ENCODE data around the gene TWSG1.
A peak's percentile ranks its signal among the peaks of the same experiment; 100 is the strongest.
"Not testable (repeated sequence)": the region's sequence is repeated elsewhere in the genome, so short reads cannot be mapped to it uniquely, and the experiment has no call there.

The TWSG1 gene

GRCh38 chr18:9422816-9423519 lies 88.4 kb downstream of the TWSG1 start:
- FAIRE-seq = peak; percentile 5
- no peak for DNase-seq (ENCODE audit: low spot score)

- DNase-seq (ENCODE audit: low spot score); FAIRE-seq: not testable (repeated sequence)
Observed at GRCh38 chr18:9423648-9424047, 89.1 kb downstream of the TWSG1 start.

- not testable (repeated sequence) for FAIRE-seq; DNase-seq (ENCODE audit: low spot score)
Observed at GRCh38 chr18:9424235-9424634, 89.7 kb downstream of the TWSG1 start.

- FAIRE-seq (no peak), DNase-seq (ENCODE audit: low spot score) (no peak)
Observed at GRCh38 chr18:9426753-9427152, 92.2 kb downstream of the TWSG1 start.

- DNase-seq (ENCODE audit: low spot score) (no peak), FAIRE-seq (no peak)
Observed at GRCh38 chr18:9428301-9428706, 93.7 kb downstream of the TWSG1 start.

- no peak for DNase-seq (ENCODE audit: low spot score)
Observed at GRCh38 chr18:9428862-9429661, 94.5 kb downstream of the TWSG1 start.

GRCh38 chr18:9429662-9429993 lies 95.1 kb downstream of the TWSG1 start:
- no peak for FAIRE-seq
- DNase-seq (ENCODE audit: low spot score) = no peak

More at GRCh38 chr18:9428862-9429661, 94.5 kb downstream of the TWSG1 start:
- FAIRE-seq = no peak

- not testable (repeated sequence) for DNase-seq (ENCODE audit: low spot score); FAIRE-seq
Observed at GRCh38 chr18:9430315-9430714, 95.7 kb downstream of the TWSG1 start.

GRCh38 chr18:9431296-9431695 lies 96.7 kb downstream of the TWSG1 start:
- FAIRE-seq = no peak
- no peak for DNase-seq (ENCODE audit: low spot score)

GRCh38 chr18:9433122-9433521 lies 98.5 kb downstream of the TWSG1 start:
- DNase-seq (ENCODE audit: low spot score); FAIRE-seq: not testable (repeated sequence)

- no peak for FAIRE-seq
- DNase-seq (ENCODE audit: low spot score) = no peak
Observed at GRCh38 chr18:9433671-9434121, 99.1 kb downstream of the TWSG1 start.

- DNase-seq (ENCODE audit: low spot score) (no peak), FAIRE-seq (no peak)
Observed at GRCh38 chr18:9434122-9434701, 99.6 kb downstream of the TWSG1 start.

- DNase-seq (ENCODE audit: low spot score) (no peak), FAIRE-seq (no peak)
Observed at GRCh38 chr18:9435041-9435440, 100.5 kb downstream of the TWSG1 start.

- DNase-seq (ENCODE audit: low spot score) = no peak
- FAIRE-seq = no peak
Observed at GRCh38 chr18:9436206-9436929, 101.8 kb downstream of the TWSG1 start.

- DNase-seq (ENCODE audit: low spot score) (no peak), FAIRE-seq (no peak)
Observed at GRCh38 chr18:9437021-9437437, 102.5 kb downstream of the TWSG1 start.

GRCh38 chr18:9437672-9438071 lies 103.1 kb downstream of the TWSG1 start:
- FAIRE-seq (no peak), DNase-seq (ENCODE audit: low spot score) (no peak)

GRCh38 chr18:9441061-9441460 lies 106.5 kb downstream of the TWSG1 start:
- FAIRE-seq = no peak
- no peak for DNase-seq (ENCODE audit: low spot score)

- no peak for FAIRE-seq
Observed at GRCh38 chr18:9444549-9444948, 110.0 kb downstream of the TWSG1 start.

GRCh38 chr18:9446839-9447238 lies 112.3 kb downstream of the TWSG1 start:
- no peak for DNase-seq (ENCODE audit: low spot score)
- no peak for FAIRE-seq

More at GRCh38 chr18:9444549-9444948, 110.0 kb downstream of the TWSG1 start:
- DNase-seq (ENCODE audit: low spot score) = no peak

GRCh38 chr18:9447334-9447733 lies 112.8 kb downstream of the TWSG1 start:
- DNase-seq (ENCODE audit: low spot score) (no peak), FAIRE-seq (peak; percentile 68)

- DNase-seq (ENCODE audit: low spot score) (no peak), FAIRE-seq (peak; percentile 37)
Observed at GRCh38 chr18:9449600-9450414, 115.2 kb downstream of the TWSG1 start.
